IMR-90 (cell line): ENCODE measurements around the gene RHBDF1. TPM values are rescaled to one million over a fixed set of nuclear protein-coding genes. Genes with fewer than 3 reads are reported as not detected.
"Not testable (repeated sequence)": the region's sequence is repeated elsewhere in the genome, so short reads cannot be mapped to it uniquely, and the experiment has no call there.

Experiments
- ATAC-seq: fragments of 200-7000 bp; cut with Tn5 transposase; 2 replicates; pipeline ENCODE4 v1.9.1; 2020; ENCODE audit warnings: low read depth, mild to moderate bottlenecking, moderate library complexity
- BruUV-seq: library from RNA; stranded (reverse); fragments of 400-500 nt; replicated peaks from 2 replicates; lab custom pipeline; 2021; lab: Mats Ljungman, UMichigan
- CTCF ChIA-PET: fragments of 300-600 bp; formaldehyde crosslinking; extraction: SDS; loops from one replicate; lab custom pipeline; 2021; ENCODE audit warnings: antibody characterized with exemption; lab: Yijun Ruan, JAX
- POLR2A ChIA-PET: fragments of 300-600 bp; sonication (Branson Sonifier 250); formaldehyde crosslinking; loops from one replicate; lab custom pipeline; 2022; ENCODE audit warnings: antibody characterized with exemption; ENCODE audit not compliant: unreplicated experiment; lab: Charles Lee
- DNase-seq: peaks from one replicate; pipeline ENCODE4 v3.0.0; 2013
- H2AFZ ChIP-seq: replicated peaks from 2 replicates; pipeline ENCODE3; 2013; ENCODE audit warnings: low read length, mild to moderate bottlenecking; ENCODE audit not compliant: poor library complexity
- H2AK5ac ChIP-seq: 2 replicates; pipeline ENCODE4 v1.6.1; 2013; ENCODE audit warnings: low read depth, low read length, inconsistent platforms
- H2AK9ac ChIP-seq: replicated peaks from 2 replicates; pipeline ENCODE3; 2013; ENCODE audit warnings: mild to moderate bottlenecking, low read depth, low read length, moderate library complexity; ENCODE audit not compliant: poor library complexity
- H2BK120ac ChIP-seq: 2 replicates; pipeline ENCODE4 v1.6.1; 2013; ENCODE audit warnings: low read depth, low read length, inconsistent platforms
- H2BK15ac ChIP-seq: 3 replicates; pipeline ENCODE4 v1.6.1; 2013; ENCODE audit warnings: low read depth, low read length, inconsistent platforms
- H2BK20ac ChIP-seq: 2 replicates; pipeline ENCODE4 v1.6.1; 2013; ENCODE audit warnings: low read depth, mild to moderate bottlenecking, inconsistent platforms, low read length, moderate library complexity
- H2BK5ac ChIP-seq: 2 replicates; pipeline ENCODE4 v1.6.1; 2013; ENCODE audit warnings: mild to moderate bottlenecking, low read depth, low read length, inconsistent platforms; ENCODE audit not compliant: poor library complexity, severe bottlenecking
- H3K14ac ChIP-seq: replicated peaks from 2 replicates; pipeline ENCODE4 v1.6.1; 2013; ENCODE audit warnings: low read depth, low read length, inconsistent platforms
- H3K18ac ChIP-seq: 2 replicates; pipeline ENCODE4 v1.6.1; 2013; ENCODE audit warnings: low read depth, low read length, control low read depth
- H3K23ac ChIP-seq: 2 replicates; pipeline ENCODE4 v1.6.1; 2013; ENCODE audit warnings: low read depth, low read length, inconsistent platforms
- H3K27ac ChIP-seq: 2 replicates; pipeline ENCODE4 v1.5.1; 2013; ENCODE audit warnings: mild to moderate bottlenecking, control low read depth, low read length; ENCODE audit not compliant: insufficient read depth
- H3K27me3 ChIP-seq: 2 replicates; pipeline ENCODE4 v1.6.1; 2013; ENCODE audit warnings: low read length; ENCODE audit not compliant: control insufficient read depth, insufficient read depth
- H3K36me3 ChIP-seq: 2 replicates; pipeline ENCODE4 v1.6.1; 2013; ENCODE audit warnings: low read length, mixed read lengths; ENCODE audit not compliant: control insufficient read depth, insufficient read depth
- H3K4ac ChIP-seq: 2 replicates; pipeline ENCODE4 v1.6.1; 2013; ENCODE audit warnings: low read depth, low read length, inconsistent platforms
- H3K4me1 ChIP-seq: 2 replicates; pipeline ENCODE4 v1.6.1; 2013; ENCODE audit warnings: low read length, mixed read lengths; ENCODE audit not compliant: control insufficient read depth, insufficient read depth
- H3K4me2 ChIP-seq: 2 replicates; pipeline ENCODE4 v1.6.1; 2013; ENCODE audit warnings: low read depth, mild to moderate bottlenecking, control low read depth, low read length, moderate library complexity
- H3K4me3 ChIP-seq: 2 replicates; pipeline ENCODE4 v1.5.1; 2013; ENCODE audit warnings: low read depth, mild to moderate bottlenecking, control low read depth, low read length, moderate library complexity; ENCODE audit not compliant: insufficient read depth
- H3K56ac ChIP-seq: 2 replicates; pipeline ENCODE4 v1.6.1; 2013; ENCODE audit warnings: low read length, inconsistent platforms; ENCODE audit not compliant: insufficient read depth; ENCODE audit errors: extremely low read depth
- H3K79me1 ChIP-seq, 2 experiments: 2 replicates each; pipeline ENCODE4 v1.6.1; 2013; ENCODE audit warnings: low read length in 2 of 2, inconsistent platforms in 1 of 2, low read depth in 1 of 2
- H3K9ac ChIP-seq: 2 replicates; pipeline ENCODE4 v1.6.1; 2013; ENCODE audit warnings: low read depth, low read length, control low read depth
- H3K9me1 ChIP-seq: 2 replicates; pipeline ENCODE4 v1.6.1; 2013; ENCODE audit warnings: low read length, inconsistent platforms; ENCODE audit not compliant: insufficient read depth
- H3K9me3 ChIP-seq: 2 replicates; pipeline ENCODE4 v1.6.1; 2013; ENCODE audit warnings: low read length; ENCODE audit not compliant: control insufficient read depth, insufficient read depth
- H4K20me1 ChIP-seq: 2 replicates; pipeline ENCODE4 v1.6.1; 2013; ENCODE audit warnings: low read length, inconsistent platforms; ENCODE audit not compliant: insufficient read depth
- H4K5ac ChIP-seq: 2 replicates; pipeline ENCODE4 v1.6.1; 2013; ENCODE audit warnings: mild to moderate bottlenecking, low read depth, low read length, control low read depth
- H4K8ac ChIP-seq, 2 experiments: 2 replicates each; pipeline ENCODE4 v1.6.1; 2013; ENCODE audit warnings: low read depth in 2 of 2, low read length in 2 of 2, control low read depth in 1 of 2, inconsistent platforms in 1 of 2
- H4K91ac ChIP-seq: 2 replicates; pipeline ENCODE4 v1.6.1; 2013; ENCODE audit warnings: low read depth, low read length, inconsistent platforms; ENCODE audit not compliant: insufficient read depth
- WGBS, 2 experiments: methylation state at CpG; one replicate each; pipeline versions ENCODE4 v1.1.5 to v1.1.7; 2013; ENCODE audit warnings: missing lambda C conversion rate in 2 of 2; ENCODE audit not compliant: insufficient read length in 1 of 2; ENCODE audit errors: extremely low coverage in 2 of 2; 5-methylcytosine and 5-hydroxymethylcytosine counted together
- dilution Hi-C: fragments of 300-500 bp; cut with HindIII; formaldehyde crosslinking; loops from one replicate; pipeline ENCODE4 v1.14.3; 2018; ENCODE audit warnings: low sequenced_read_pairs; ENCODE audit not compliant: unreplicated experiment
- in situ Hi-C: fragments of 300-500 bp; cut with MboI; formaldehyde crosslinking; loops from 3 replicates; pipeline ENCODE4 v1.14.3; 2019; ENCODE audit warnings: low sequenced_read_pairs, inconsistent platforms, mixed read lengths
- intact Hi-C: fragments of 100-400 bp; cut with micrococcal nuclease; formaldehyde crosslinking; loops from 2 replicates; pipeline ENCODE4 v1.10.0; 2022
- polyA plus RNA-seq, 3 experiments: library from polyadenylated mRNA; depleted of rRNA; stranded (reverse); fragments of >200 nt; gene quantifications; 2 replicates each; pipeline ENCODE4 v1.2.3, GENCODE V29; 2012; ENCODE audit warnings: low replicate concordance in 1 of 3
- total RNA-seq: library from RNA; depleted of rRNA; stranded (reverse); fragments of >200 nt; gene quantifications from 2 replicates; pipeline ENCODE4 v1.2.3, GENCODE V29; 2012

Gene RHBDF1
- total and polyA plus RNA-seq, 2 of the 4 experiments (the other 2 are of a cell fraction): 13.8 to 86.6 TPM

GRCh38 chr16:46510-46909 lies 25.9 kb downstream of the RHBDF1 start:
- H3K4me2 ChIP-seq, intact Hi-C loops, H2AK5ac ChIP-seq, H3K56ac ChIP-seq, CTCF ChIA-PET, H2BK5ac ChIP-seq, H3K9me3 ChIP-seq, H3K4me3 ChIP-seq, H3K14ac ChIP-seq, H3K18ac ChIP-seq, H3K9me1 ChIP-seq, dilution Hi-C loops, H3K4ac ChIP-seq, BruUV-seq, H3K9ac ChIP-seq, H4K8ac ChIP-seq, H3K23ac ChIP-seq, H2BK15ac ChIP-seq, POLR2A ChIA-PET, H4K5ac ChIP-seq, H3K4me1 ChIP-seq, H2AK9ac ChIP-seq, DNase-seq, H3K27me3 ChIP-seq, H4K20me1 ChIP-seq, H3K27ac ChIP-seq, H2AFZ ChIP-seq, ATAC-seq, H2BK120ac ChIP-seq, H2BK20ac ChIP-seq, in situ Hi-C loops, H4K91ac ChIP-seq: not testable (repeated sequence)
- WGBS, 2 experiments: no CpG with 5 or more reads among the region's 7 CpGs
- H3K79me1 ChIP-seq: peaks cover 14 to 24% of the 10 kb centered on the region in 2 experiments; a peak in 3 of 4 replicates
- peaks cover 19% of the 10 kb centered on the region for H3K36me3 ChIP-seq
